ENCODE measurements around the gene OPCML.

OPCML gene

DNA sequence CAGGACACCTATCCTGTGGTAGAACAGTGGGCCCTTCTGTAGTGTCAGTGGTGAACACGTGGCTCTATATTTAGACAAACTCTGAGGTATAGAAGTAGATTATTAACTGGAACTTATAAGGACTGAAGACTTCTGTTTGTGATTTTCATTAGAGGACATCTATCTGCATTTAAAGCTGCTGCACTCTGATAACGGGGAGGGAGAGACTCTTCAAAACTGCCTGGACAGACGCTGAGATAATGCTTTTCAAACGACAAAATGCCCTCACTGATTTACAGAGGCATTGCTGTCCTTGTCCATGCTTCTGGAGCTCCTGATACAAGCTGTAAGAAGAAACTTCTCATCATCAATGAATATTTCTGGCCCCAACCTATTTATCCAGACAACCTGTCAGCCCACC, 425.2 kb downstream of the OPCML start:
- no peak for DNase-seq (ENCODE audit: low read depth in 1 of 2, low spot score in 1 of 2)
- Histone ChIP-seq H3K27me3 (ENCODE audit: insufficient read depth, poor library complexity, severe bottlenecking) (no peaks in the 10 kb centered on the region), H3K4me3 (replicated peaks; ENCODE audit: insufficient read depth, low read length) (no peak overlapping the region), H3K27ac (replicated peaks) (no peak overlapping the region)
- TF ChIP-seq, protein P1, sequence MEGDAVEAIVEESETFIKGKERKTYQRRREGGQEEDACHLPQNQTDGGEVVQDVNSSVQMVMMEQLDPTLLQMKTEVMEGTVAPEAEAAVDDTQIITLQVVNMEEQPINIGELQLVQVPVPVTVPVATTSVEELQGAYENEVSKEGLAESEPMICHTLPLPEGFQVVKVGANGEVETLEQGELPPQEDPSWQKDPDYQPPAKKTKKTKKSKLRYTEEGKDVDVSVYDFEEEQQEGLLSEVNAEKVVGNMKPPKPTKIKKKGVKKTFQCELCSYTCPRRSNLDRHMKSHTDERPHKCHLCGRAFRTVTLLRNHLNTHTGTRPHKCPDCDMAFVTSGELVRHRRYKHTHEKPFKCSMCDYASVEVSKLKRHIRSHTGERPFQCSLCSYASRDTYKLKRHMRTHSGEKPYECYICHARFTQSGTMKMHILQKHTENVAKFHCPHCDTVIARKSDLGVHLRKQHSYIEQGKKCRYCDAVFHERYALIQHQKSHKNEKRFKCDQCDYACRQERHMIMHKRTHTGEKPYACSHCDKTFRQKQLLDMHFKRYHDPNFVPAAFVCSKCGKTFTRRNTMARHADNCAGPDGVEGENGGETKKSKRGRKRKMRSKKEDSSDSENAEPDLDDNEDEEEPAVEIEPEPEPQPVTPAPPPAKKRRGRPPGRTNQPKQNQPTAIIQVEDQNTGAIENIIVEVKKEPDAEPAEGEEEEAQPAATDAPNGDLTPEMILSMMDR (IDR thresholded peaks at IDR 0.05; ENCODE audit: insufficient read depth, low read length): no peak
- TF ChIP-seq SPI1 (IDR thresholded peaks at IDR 0.05; ENCODE audit: borderline replicate concordance, low read depth) (no peak), GABPA (IDR thresholded peaks at IDR 0.05; ENCODE audit: low read depth) (no peak), POLR2AphosphoS5 (IDR thresholded peaks at IDR 0.05; ENCODE audit: low read depth) (no peak)
- TF ChIP-seq, protein P2, sequence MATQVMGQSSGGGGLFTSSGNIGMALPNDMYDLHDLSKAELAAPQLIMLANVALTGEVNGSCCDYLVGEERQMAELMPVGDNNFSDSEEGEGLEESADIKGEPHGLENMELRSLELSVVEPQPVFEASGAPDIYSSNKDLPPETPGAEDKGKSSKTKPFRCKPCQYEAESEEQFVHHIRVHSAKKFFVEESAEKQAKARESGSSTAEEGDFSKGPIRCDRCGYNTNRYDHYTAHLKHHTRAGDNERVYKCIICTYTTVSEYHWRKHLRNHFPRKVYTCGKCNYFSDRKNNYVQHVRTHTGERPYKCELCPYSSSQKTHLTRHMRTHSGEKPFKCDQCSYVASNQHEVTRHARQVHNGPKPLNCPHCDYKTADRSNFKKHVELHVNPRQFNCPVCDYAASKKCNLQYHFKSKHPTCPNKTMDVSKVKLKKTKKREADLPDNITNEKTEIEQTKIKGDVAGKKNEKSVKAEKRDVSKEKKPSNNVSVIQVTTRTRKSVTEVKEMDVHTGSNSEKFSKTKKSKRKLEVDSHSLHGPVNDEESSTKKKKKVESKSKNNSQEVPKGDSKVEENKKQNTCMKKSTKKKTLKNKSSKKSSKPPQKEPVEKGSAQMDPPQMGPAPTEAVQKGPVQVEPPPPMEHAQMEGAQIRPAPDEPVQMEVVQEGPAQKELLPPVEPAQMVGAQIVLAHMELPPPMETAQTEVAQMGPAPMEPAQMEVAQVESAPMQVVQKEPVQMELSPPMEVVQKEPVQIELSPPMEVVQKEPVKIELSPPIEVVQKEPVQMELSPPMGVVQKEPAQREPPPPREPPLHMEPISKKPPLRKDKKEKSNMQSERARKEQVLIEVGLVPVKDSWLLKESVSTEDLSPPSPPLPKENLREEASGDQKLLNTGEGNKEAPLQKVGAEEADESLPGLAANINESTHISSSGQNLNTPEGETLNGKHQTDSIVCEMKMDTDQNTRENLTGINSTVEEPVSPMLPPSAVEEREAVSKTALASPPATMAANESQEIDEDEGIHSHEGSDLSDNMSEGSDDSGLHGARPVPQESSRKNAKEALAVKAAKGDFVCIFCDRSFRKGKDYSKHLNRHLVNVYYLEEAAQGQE (IDR thresholded peaks at IDR 0.05; ENCODE audit: insufficient replicate concordance, low read depth): no peak

DNA sequence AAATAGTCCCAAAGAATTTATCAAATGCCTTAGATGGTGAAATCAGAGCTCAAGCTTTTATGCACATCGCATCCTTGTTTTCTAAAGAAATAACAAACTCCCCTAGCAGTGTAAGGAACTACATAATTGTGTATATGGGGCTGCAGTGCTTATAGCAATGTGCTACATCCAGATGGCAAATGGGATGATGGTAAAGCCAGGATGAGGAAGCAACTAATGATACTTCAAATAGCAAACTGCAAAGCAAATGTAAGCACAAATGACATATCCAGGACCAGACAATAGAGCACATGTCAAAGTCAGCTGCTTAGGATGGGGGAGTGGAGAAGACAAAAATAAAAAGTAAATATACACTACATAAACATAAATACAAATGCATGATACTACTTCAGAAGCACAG, 425.9 kb downstream of the OPCML start:
- no peak for DNase-seq (ENCODE audit: low read depth in 1 of 2, low spot score in 1 of 2)
- H3K27ac ChIP-seq (replicated peaks): no peak overlapping the region
- TF ChIP-seq, protein P1 (IDR thresholded peaks at IDR 0.05; ENCODE audit: insufficient read depth, low read length): no peak
- TF ChIP-seq, protein P2 (IDR thresholded peaks at IDR 0.05; ENCODE audit: insufficient replicate concordance, low read depth): no peak
- TF ChIP-seq POLR2AphosphoS5 (IDR thresholded peaks at IDR 0.05; ENCODE audit: low read depth) (no peak), SPI1 (IDR thresholded peaks at IDR 0.05; ENCODE audit: borderline replicate concordance, low read depth) (no peak), GABPA (IDR thresholded peaks at IDR 0.05; ENCODE audit: low read depth) (no peak)
- H3K4me3 ChIP-seq (replicated peaks; ENCODE audit: insufficient read depth, low read length): no peak overlapping the region
- no peaks in the 10 kb centered on the region for H3K27me3 ChIP-seq (ENCODE audit: insufficient read depth, poor library complexity, severe bottlenecking)

DNA sequence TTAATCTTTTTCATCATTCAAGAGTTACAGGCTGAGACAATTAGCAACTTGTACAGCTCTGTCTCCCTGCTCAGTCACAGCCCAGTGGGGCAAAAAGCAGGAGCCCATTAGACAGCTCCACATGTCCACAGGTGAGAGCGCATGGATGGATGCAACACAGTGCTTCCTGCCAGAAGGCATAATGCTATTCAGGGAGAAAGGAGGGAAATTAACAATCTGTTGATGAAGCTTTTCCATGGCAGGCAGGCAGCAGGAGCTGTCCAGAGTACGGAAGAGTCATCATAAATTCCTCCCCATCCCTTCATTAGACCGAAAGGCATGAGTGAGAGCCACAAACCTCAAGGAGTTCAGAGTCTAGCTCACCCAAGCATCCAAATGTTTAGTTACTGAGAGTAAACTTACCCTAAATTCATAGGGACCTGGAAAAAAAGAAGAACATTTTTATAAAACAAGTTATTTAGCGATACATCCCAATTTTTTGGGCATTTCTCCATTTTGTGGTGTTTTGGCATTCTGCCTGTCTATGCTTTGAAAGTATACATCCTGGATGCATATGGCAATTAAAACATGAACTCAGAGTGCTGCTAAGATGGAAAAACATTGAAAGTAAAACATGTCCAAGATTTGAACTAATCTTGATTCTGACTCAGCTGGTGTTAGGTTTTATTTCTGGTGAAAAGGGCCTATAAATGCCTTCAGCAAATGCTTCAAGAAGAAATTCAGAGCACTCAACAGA, 428.1 kb downstream of the OPCML start:
- no peak for DNase-seq (ENCODE audit: low read depth in 1 of 2, low spot score in 1 of 2)
- Histone ChIP-seq H3K27me3 (ENCODE audit: insufficient read depth, poor library complexity, severe bottlenecking) (no peaks in the 10 kb centered on the region), H3K4me3 (replicated peaks; ENCODE audit: insufficient read depth, low read length) (no peak overlapping the region), H3K27ac (replicated peaks) (no peak overlapping the region)
- no peak for TF ChIP-seq SPI1 (IDR thresholded peaks at IDR 0.05; ENCODE audit: borderline replicate concordance, low read depth)
- TF ChIP-seq GABPA (IDR thresholded peaks at IDR 0.05; ENCODE audit: low read depth): no peak
- TF ChIP-seq, protein P2 (IDR thresholded peaks at IDR 0.05; ENCODE audit: insufficient replicate concordance, low read depth): peak; percentile 53
- TF ChIP-seq, protein P1 (IDR thresholded peaks at IDR 0.05; ENCODE audit: insufficient read depth, low read length): no peak

All from HL-60 (cell line).